GM23248 (cell line): ENCODE data around the gene TMEM63C. TPM values are rescaled to one million over a fixed set of nuclear protein-coding genes. Genes with fewer than 3 reads are reported as not detected.

Experiments
- DNase-seq: peaks from one replicate; pipeline ENCODE4 v3.0.0-alpha.2; 2015
- H2AFZ ChIP-seq: fragments of 200-600 bp; sonication (generic); 2 replicates; pipeline ENCODE4 v1.6.1; 2016; ENCODE audit warnings: antibody characterized with exemption
- H3F3A ChIP-seq: fragments of 200-600 bp; sonication (generic); 2 replicates; pipeline ENCODE4 v1.6.1; 2016; ENCODE audit warnings: mild to moderate bottlenecking, antibody characterized with exemption, mixed run types; ENCODE audit not compliant: insufficient read depth
- H3K27ac ChIP-seq: fragments of 200-600 bp; sonication (generic); 2 replicates; pipeline ENCODE4 v1.5.1; 2016; ENCODE audit warnings: mild to moderate bottlenecking
- H3K27me3 ChIP-seq: fragments of 200-600 bp; sonication (generic); replicated peaks from 2 replicates; pipeline ENCODE4 v1.6.1; 2016; ENCODE audit warnings: mild to moderate bottlenecking; ENCODE audit not compliant: insufficient read depth
- H3K36me3 ChIP-seq: fragments of 200-600 bp; sonication (generic); 2 replicates; pipeline ENCODE4 v1.6.1; 2016; ENCODE audit warnings: low read depth, mild to moderate bottlenecking
- H3K4me1 ChIP-seq: fragments of 200-600 bp; sonication (generic); 2 replicates; pipeline ENCODE4 v1.6.1; 2016; ENCODE audit warnings: mild to moderate bottlenecking; ENCODE audit not compliant: insufficient read depth
- H3K4me2 ChIP-seq: fragments of 200-600 bp; sonication (generic); one replicate; pipeline ENCODE4 v1.6.1; 2016; ENCODE audit warnings: mild to moderate bottlenecking; ENCODE audit not compliant: unreplicated experiment
- H3K4me3 ChIP-seq: fragments of 200-600 bp; sonication (generic); 2 replicates; pipeline ENCODE4 v1.5.1; 2016; ENCODE audit warnings: mild to moderate bottlenecking
- H3K79me2 ChIP-seq: fragments of 200-600 bp; sonication (generic); 2 replicates; pipeline ENCODE4 v1.6.1; 2016; ENCODE audit warnings: mild to moderate bottlenecking; ENCODE audit not compliant: insufficient read depth
- H3K9ac ChIP-seq: fragments of 200-600 bp; sonication (generic); 2 replicates; pipeline ENCODE4 v1.6.1; 2016; ENCODE audit warnings: mild to moderate bottlenecking
- H3K9me2 ChIP-seq: fragments of 200-600 bp; sonication (generic); 2 replicates; pipeline ENCODE4 v1.6.1; 2016; ENCODE audit warnings: mixed run types, mild to moderate bottlenecking, moderate library complexity; ENCODE audit not compliant: insufficient read depth
- H3K9me3 ChIP-seq: fragments of 200-600 bp; sonication (generic); one replicate; pipeline ENCODE4 v1.6.1; 2017; ENCODE audit warnings: low read depth
- H4K20me1 ChIP-seq: fragments of 200-600 bp; sonication (generic); 2 replicates; pipeline ENCODE4 v1.6.0; 2016; ENCODE audit not compliant: insufficient read depth
- EZH2 ChIP-seq: fragments of 200-600 bp; sonication (generic); IDR thresholded peaks from 2 replicates; pipeline ENCODE4 v1.6.1; 2018; ENCODE audit warnings: antibody characterized with exemption, mild to moderate bottlenecking; ENCODE audit not compliant: insufficient read depth, poor library complexity, severe bottlenecking
- EZH2phosphoT487 ChIP-seq: fragments of 200-600 bp; sonication (generic); IDR thresholded peaks from 2 replicates; pipeline ENCODE4 v1.6.1; 2018; ENCODE audit warnings: antibody characterized with exemption, moderate library complexity, mild to moderate bottlenecking, low read depth; ENCODE audit not compliant: insufficient read depth
- WGBS, 2 experiments: methylation state at CpG; one replicate each; pipeline ENCODE4 v1.1.6; 2015 to 2017; ENCODE audit warnings: low lambda C conversion rate in 2 of 2, low coverage in 1 of 2; ENCODE audit errors: missing lambda C conversion rate in 2 of 2; 5-methylcytosine and 5-hydroxymethylcytosine counted together
- in situ Hi-C: fragments of 300-500 bp; cut with MboI; formaldehyde crosslinking; loops from 2 replicates; pipeline ENCODE4 v1.15.0; 2020
- polyA plus RNA-seq: library from polyadenylated mRNA; unstranded; fragments of >200 nt; fragmentation: Nextera tagmentation; extraction: Ambion mirVana; gene quantifications from 2 replicates; pipeline ENCODE4 v1.2.1, GENCODE V29; 2016
- total RNA-seq: library from RNA; depleted of rRNA; stranded (reverse); fragments of >200 nt; shearing (Covaris generic); gene quantifications from 2 replicates; pipeline ENCODE4 v1.2.3, GENCODE V29; 2014

TMEM63C gene
- total and polyA plus RNA-seq, 2 experiments from 2014 or later: not detected

GRCh38 chr14:77206261-77206824 lies 24.7 kb downstream of the TMEM63C start:
- H3K4me2 ChIP-seq: no peak overlapping the region
- no peaks in the 10 kb centered on the region for H3K79me2 ChIP-seq
- no peaks in the 10 kb centered on the region for H4K20me1 ChIP-seq
- in situ Hi-C loops: no loop called here
- no peak for DNase-seq
- no peak overlapping the region for H3K27ac ChIP-seq
- peaks cover 10% of the 10 kb centered on the region; the same call in 1 of the 2 replicates for H3K27me3 ChIP-seq
- no peaks in the 10 kb centered on the region for H3F3A ChIP-seq
- no peak for TF ChIP-seq EZH2phosphoT487
- TF ChIP-seq EZH2: no peak
- H3K9me3 ChIP-seq: no peaks in the 10 kb centered on the region
- H3K4me3 ChIP-seq: no peak overlapping the region
- H3K9me2 ChIP-seq: no peaks in the 10 kb centered on the region
- H3K36me3 ChIP-seq: no peaks in the 10 kb centered on the region
- H3K4me1 ChIP-seq: no peaks in the 10 kb centered on the region
- no peak overlapping the region for H2AFZ ChIP-seq
- WGBS, 2 experiments: 13 to 24% methylated on average over 2 of the region's 2 CpGs
- no peak overlapping the region for H3K9ac ChIP-seq

- Histone ChIP-seq H3K4me2 (no peak overlapping the region), H3K9me2 (no peaks in the 10 kb centered on the region), H3F3A (no peaks in the 10 kb centered on the region), H3K9ac (no peak overlapping the region), H3K79me2 (no peaks in the 10 kb centered on the region), H4K20me1 (no peaks in the 10 kb centered on the region), H3K4me3 (no peak overlapping the region), H3K4me1 (no peaks in the 10 kb centered on the region), H3K9me3 (no peaks in the 10 kb centered on the region), H3K36me3 (no peaks in the 10 kb centered on the region), H3K27me3 (peaks cover 4% of the 10 kb centered on the region; the same call in 1 of the 2 replicates), H2AFZ (no peak overlapping the region), H3K27ac (no peak overlapping the region)
- no peak for DNase-seq
- 2 to 3% methylated on average over 2 of the region's 2 CpGs for WGBS, 2 experiments
- no peak for TF ChIP-seq EZH2
- no peak for TF ChIP-seq EZH2phosphoT487
- in situ Hi-C loops: no loop called here
Observed at GRCh38 chr14:77206877-77207389, 25.3 kb downstream of the TMEM63C start.

DNA sequence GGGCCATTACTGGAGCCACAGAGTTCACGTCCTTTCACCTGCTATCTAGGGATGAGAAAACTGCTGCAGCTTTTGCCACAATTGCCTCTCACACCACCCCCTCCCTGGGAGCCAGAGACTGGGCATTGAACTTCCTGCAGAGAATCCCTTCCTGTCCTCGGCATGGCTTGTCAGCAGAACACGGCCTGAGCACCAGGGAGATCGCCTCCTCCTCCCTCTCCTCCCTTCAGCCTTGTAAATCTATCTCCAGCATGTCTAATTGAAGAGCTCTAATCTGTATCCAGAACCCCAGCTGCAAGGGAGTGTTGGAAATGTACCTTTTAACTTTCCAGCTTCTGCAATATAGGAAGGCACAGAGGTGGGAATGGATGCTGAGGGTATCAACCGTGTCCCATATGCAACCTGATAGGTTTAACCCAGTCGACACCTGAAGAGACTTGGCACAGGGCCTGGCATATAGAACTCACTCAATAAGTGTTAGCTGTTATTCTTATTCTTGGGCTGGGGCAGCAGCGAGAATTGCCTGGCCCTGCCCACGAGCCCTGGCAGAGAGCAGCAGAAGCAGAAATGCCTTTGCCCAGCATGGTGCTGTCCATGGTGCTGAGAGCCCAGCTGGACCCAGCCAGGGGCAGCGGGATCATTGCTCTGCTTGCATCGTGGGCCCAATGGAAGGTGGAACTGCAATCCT lies 26.8 kb downstream of the TMEM63C start:
- in situ Hi-C loops: no loop called here
- H3K4me2 ChIP-seq: no peak overlapping the region
- H3K79me2 ChIP-seq: no peaks in the 10 kb centered on the region
- H4K20me1 ChIP-seq: no peaks in the 10 kb centered on the region
- H3K9ac ChIP-seq: no peak overlapping the region
- H3K4me1 ChIP-seq: no peaks in the 10 kb centered on the region
- H3K36me3 ChIP-seq: no peaks in the 10 kb centered on the region
- no peak for TF ChIP-seq EZH2phosphoT487
- TF ChIP-seq EZH2: no peak
- no peaks in the 10 kb centered on the region for H3K9me2 ChIP-seq
- DNase-seq: peak; percentile 79
- no peaks in the 10 kb centered on the region for H3K9me3 ChIP-seq
- 24 to 31% methylated on average over 10 of the region's 10 CpGs for WGBS, 2 experiments
- peaks cover 9% of the 10 kb centered on the region for H3K27me3 ChIP-seq
- no peak overlapping the region for H3K4me3 ChIP-seq
- H3K27ac ChIP-seq: no peak overlapping the region
- H3F3A ChIP-seq: no peaks in the 10 kb centered on the region
- H2AFZ ChIP-seq: no peak overlapping the region

- H3K27ac ChIP-seq: no peak overlapping the region
- H4K20me1 ChIP-seq: no peaks in the 10 kb centered on the region
- H3F3A ChIP-seq: no peaks in the 10 kb centered on the region
- 22 to 26% methylated on average over 5 of the region's 5 CpGs for WGBS, 2 experiments
- in situ Hi-C loops: no loop called here
- no peaks in the 10 kb centered on the region for H3K9me3 ChIP-seq
- no peaks in the 10 kb centered on the region for H3K36me3 ChIP-seq
- no peak overlapping the region for H3K9ac ChIP-seq
- peaks cover 9% of the 10 kb centered on the region for H3K27me3 ChIP-seq
- no peak for DNase-seq
- no peaks in the 10 kb centered on the region for H3K4me1 ChIP-seq
- no peaks in the 10 kb centered on the region for H3K79me2 ChIP-seq
- no peak overlapping the region for H3K4me2 ChIP-seq
- no peak overlapping the region for H3K4me3 ChIP-seq
- no peak for TF ChIP-seq EZH2phosphoT487
- no peak for TF ChIP-seq EZH2
- H3K9me2 ChIP-seq: no peaks in the 10 kb centered on the region
- H2AFZ ChIP-seq: no peak overlapping the region
Observed at GRCh38 chr14:77208979-77209318, 27.4 kb downstream of the TMEM63C start.
